AG04450 (cell line): Measurements from ENCODE around the gene CEBPB. TPM values are rescaled to one million over a fixed set of nuclear protein-coding genes. Genes with fewer than 3 reads are reported as not detected.

Experiments used
- CTCF ChIA-PET: fragments of 300-600, 350-600 bp; formaldehyde crosslinking; extraction: SDS; loops from one replicate; lab custom pipeline; 2022; ENCODE audit warnings: antibody characterized with exemption, inconsistent platforms; lab: Charles Lee
- POLR2A ChIA-PET: fragments of 350-600 bp; formaldehyde crosslinking; extraction: SDS; loops from one replicate; lab custom pipeline; 2021; ENCODE audit warnings: antibody characterized with exemption, inconsistent platforms; lab: Yijun Ruan, JAX
- DNase-seq: peaks from one replicate; pipeline ENCODE4 v3.0.0-alpha.2; 2011; ENCODE audit warnings: low read depth, low spot score
- H3K27ac ChIP-seq: one replicate; pipeline ENCODE4 v1.5.1; 2012; ENCODE audit warnings: low read depth, low read length, control low read depth
- H3K27me3 ChIP-seq: one replicate; pipeline ENCODE4 v1.6.0; 2012; ENCODE audit warnings: low read length; ENCODE audit not compliant: control insufficient read depth, insufficient read depth
- H3K4me3 ChIP-seq: 2 replicates; pipeline ENCODE4 v1.5.1; 2011; ENCODE audit warnings: mild to moderate bottlenecking, low read depth, low read length, control low read depth
- H3K9me3 ChIP-seq: 2 replicates; pipeline ENCODE4 v1.5.1; 2012; ENCODE audit warnings: low read length; ENCODE audit not compliant: control insufficient read depth, insufficient read depth
- polyA plus RNA-seq: library from polyadenylated mRNA; depleted of rRNA; stranded (reverse); fragments of >200 nt; gene quantifications from 2 replicates; pipeline ENCODE4 v1.2.3, GENCODE V29; 2011
- TF ChIP-seq, protein P1 (sequence below): IDR thresholded peaks from 2 replicates; pipeline ENCODE4 v1.5.1; 2011; ENCODE audit warnings: low read depth, low read length, control low read depth, inconsistent platforms

The CEBPB gene
- polyA plus RNA-seq, 1 experiment: 19.1 TPM

DNA sequence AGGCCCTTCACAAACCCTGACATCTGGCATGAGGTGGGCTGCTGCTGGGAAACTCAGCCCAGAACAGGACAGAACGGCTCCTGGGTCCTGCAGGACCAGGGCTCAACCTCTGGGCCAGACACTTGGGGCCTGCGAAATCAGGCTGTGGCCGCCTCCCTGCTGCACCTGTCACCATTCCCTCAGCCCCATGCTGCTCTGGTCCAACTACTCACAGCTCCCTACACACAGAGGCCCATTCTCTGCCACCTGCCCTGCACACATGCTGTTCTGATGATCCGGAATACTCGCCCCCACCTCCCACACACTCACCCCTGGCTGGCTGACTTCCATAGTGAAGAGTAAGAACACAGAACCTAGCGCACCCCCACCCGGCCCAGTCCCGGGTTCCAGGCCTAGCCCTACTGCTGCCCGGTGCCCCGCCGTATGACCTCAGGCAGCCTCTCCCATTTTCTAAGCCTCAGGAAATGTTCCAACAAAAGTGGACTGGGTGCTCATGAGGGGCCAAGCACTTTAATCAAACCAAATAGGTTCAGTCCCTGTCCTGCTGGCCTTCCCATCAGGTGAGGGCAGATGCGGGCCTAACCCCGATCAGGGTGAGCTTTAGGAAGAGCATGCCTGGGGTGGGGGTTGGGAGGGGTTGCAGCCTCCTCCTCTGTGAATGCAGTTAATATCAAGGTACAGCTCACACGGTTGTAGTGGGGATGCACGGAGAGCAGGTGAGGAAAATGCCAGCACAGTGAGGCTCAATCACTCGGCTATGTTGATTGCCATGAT lies 41.0 kb upstream of the CEBPB start:
- peak overlapping the region; percentile 31 for H3K27ac ChIP-seq
- POLR2A ChIA-PET: interaction anchor here (0.6 kb wide), 1 partner anchor 165 kb away, joined by 3 read pairs; no protein-coding TSS in a partner anchor
- CTCF ChIA-PET: no interaction called here

DNA sequence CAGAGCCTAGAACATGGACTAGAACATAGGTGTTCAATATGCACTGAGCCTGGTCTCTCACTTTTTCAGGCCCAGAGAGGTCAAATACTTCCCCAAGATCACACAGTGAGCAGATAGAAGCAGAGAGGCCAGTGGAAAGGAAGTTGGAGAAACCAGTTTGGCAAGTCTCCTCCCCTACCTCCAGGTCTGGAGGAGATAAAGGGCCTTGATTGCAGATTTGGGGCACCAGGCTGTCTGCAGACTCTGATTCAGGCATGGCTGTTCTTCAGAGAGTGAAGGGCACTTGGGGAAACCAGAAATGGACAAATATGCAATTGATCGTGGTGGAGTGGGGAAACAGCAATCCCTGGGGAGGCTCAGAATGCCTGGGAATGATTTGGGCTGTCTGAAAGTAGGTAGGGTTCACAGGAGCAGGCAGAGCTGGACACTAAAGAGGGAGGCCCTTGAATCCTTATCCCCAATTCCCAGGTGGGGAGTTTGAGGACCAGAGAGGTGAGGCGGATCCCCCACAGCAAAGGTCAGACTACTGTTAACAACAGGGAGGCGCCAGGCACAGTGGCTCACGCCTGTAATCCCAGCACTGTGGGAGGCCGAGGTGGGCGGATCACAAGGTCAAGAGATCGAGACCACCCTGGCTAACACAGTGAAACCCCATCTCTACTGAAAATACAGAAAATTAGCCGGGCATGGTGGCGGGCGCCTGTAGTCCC lies 39.4 kb upstream of the CEBPB start:
- no peak for DNase-seq
- H3K4me3 ChIP-seq: 0 out of 2 replicates have a peak overlapping the region, but pooled peaks have one; percentile 7
- no peak overlapping the region for H3K27ac ChIP-seq
- POLR2A ChIA-PET: no interaction called here
- no peaks in the 10 kb centered on the region; the same call in 1 of the 2 replicates for H3K9me3 ChIP-seq
- no peaks in the 10 kb centered on the region for H3K27me3 ChIP-seq
- CTCF ChIA-PET: interaction anchor here (0.8 kb wide), 1 partner anchor 18 kb away, joined by 3 read pairs; no protein-coding TSS in a partner anchor
- TF ChIP-seq, protein P1, sequence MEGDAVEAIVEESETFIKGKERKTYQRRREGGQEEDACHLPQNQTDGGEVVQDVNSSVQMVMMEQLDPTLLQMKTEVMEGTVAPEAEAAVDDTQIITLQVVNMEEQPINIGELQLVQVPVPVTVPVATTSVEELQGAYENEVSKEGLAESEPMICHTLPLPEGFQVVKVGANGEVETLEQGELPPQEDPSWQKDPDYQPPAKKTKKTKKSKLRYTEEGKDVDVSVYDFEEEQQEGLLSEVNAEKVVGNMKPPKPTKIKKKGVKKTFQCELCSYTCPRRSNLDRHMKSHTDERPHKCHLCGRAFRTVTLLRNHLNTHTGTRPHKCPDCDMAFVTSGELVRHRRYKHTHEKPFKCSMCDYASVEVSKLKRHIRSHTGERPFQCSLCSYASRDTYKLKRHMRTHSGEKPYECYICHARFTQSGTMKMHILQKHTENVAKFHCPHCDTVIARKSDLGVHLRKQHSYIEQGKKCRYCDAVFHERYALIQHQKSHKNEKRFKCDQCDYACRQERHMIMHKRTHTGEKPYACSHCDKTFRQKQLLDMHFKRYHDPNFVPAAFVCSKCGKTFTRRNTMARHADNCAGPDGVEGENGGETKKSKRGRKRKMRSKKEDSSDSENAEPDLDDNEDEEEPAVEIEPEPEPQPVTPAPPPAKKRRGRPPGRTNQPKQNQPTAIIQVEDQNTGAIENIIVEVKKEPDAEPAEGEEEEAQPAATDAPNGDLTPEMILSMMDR: no peak

More for the DNA sequence above, 41.0 kb upstream of the CEBPB start:
- H3K9me3 ChIP-seq: no peaks in the 10 kb centered on the region; the same call in 1 of the 2 replicates
- no peaks in the 10 kb centered on the region for H3K27me3 ChIP-seq
- no peak overlapping the region for H3K4me3 ChIP-seq
- TF ChIP-seq, protein P1: no peak
- DNase-seq: no peak

DNA sequence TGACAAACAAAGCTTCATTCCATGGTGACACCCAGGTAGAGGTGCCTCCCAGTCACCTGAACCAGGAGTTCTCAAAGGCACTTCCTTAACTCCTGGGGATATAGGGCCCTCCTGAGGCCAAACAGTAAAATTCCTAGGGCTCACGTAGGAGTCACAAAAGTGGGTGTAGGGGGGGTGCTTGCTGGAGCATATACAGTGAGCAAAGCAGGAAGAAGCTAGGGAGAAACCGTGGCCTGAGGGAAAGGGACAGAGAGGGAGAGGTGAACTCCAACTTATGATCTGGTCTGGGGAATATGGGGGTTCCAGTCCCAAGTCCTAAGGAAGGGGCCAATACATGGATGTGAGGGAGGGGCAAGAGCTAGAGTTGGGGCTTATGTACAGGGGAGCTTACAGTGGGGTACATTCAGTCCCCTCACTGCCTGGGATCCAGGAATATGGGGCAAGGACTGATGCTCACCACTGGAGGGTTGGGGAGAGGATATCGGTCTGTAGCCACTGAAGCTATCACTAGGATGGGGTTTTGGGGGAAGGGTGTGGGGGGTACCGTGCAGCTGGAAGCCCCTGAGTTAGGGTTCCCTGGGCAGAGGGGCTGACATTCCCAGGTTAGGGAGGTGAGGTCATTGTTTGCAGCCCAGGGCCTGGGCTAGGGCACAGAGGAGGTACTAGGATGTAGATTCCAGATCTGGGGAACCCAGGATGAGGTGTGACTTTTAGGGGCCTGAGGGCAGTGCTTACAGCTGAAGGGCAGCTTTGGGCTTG lies 38.1 kb upstream of the CEBPB start:
- TF ChIP-seq, protein P1: no peak
- H3K27me3 ChIP-seq: no peaks in the 10 kb centered on the region
- POLR2A ChIA-PET: interaction anchor here (1.0 to 3.1 kb wide), 5 partner anchors 8 to 37 kb away, joined by 3 to 24 read pairs (median 5); no protein-coding TSS in a partner anchor
- no peak for DNase-seq
- peak overlapping the region; percentile 88 for H3K4me3 ChIP-seq
- H3K27ac ChIP-seq: peak overlapping the region; percentile 21
- H3K9me3 ChIP-seq: no peaks in the 10 kb centered on the region; the same call in 1 of the 2 replicates
- CTCF ChIA-PET: interaction anchor here (0.6 to 1.6 kb wide), 10 partner anchors 13 to 275 kb away, joined by 3 to 7 read pairs (median 3); no protein-coding TSS in a partner anchor

DNA sequence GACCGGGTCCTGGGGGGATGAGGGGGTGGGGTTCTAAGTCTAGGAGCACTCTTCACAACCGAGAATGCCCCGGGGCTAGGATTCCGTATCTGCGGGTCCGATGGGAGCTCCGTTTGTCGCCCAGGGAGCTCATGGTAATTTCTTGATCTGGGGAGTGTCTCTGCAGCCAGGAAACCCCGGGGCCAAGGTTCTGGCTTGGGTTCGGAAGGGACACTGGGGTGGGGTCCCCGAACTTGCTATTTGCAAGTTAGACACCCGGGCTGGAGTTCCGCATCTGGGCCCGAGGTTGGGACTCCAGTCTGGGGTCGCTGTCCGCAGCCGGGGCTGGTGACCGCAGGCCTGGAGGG lies 37.5 kb upstream of the CEBPB start:
- no peak for DNase-seq
- ChIA-PET POLR2A (interaction anchor here (1.0 to 3.1 kb wide), 6 partner anchors 9 to 37 kb away, joined by 3 to 24 read pairs (median 5); no protein-coding TSS in a partner anchor), CTCF (interaction anchor here (0.6 to 1.6 kb wide), 9 partner anchors 13 to 276 kb away, joined by 3 to 7 read pairs (median 3); no protein-coding TSS in a partner anchor)
- Histone ChIP-seq H3K27ac (peak overlapping the region; percentile 21), H3K9me3 (no peaks in the 10 kb centered on the region; the same call in 1 of the 2 replicates), H3K4me3 (peak overlapping the region; percentile 88), H3K27me3 (no peaks in the 10 kb centered on the region)
- TF ChIP-seq, protein P1: no peak
